ENCODE results near the gene SYCE1L.

DNA sequence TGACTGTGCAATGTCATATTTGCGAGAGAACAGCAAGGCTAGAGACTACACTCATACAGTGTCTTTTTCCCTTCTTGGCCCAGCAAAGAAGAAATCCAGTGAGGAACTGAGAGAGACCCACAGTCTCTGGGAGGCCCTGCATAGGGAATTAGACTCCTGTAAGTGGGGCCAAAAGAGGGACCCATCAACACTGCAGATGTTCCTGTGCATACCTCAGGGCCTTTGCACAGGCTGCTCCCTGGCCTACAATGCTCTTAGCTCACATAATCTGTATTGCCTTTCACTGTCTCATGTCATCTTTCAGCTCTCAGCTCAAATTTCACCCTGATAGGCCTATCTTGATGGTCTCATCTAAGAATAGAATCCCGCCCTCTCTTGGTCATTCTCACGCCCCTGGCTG, 9.2 kb downstream of the SYCE1L start:
- TF ChIP-seq, protein P1, sequence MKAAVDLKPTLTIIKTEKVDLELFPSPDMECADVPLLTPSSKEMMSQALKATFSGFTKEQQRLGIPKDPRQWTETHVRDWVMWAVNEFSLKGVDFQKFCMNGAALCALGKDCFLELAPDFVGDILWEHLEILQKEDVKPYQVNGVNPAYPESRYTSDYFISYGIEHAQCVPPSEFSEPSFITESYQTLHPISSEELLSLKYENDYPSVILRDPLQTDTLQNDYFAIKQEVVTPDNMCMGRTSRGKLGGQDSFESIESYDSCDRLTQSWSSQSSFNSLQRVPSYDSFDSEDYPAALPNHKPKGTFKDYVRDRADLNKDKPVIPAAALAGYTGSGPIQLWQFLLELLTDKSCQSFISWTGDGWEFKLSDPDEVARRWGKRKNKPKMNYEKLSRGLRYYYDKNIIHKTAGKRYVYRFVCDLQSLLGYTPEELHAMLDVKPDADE (conservative IDR thresholded peaks at IDR 0.05; ENCODE audit: control insufficient read depth, low read depth, low read length) = no peak
- TF ChIP-seq POLR2A (conservative IDR thresholded peaks at IDR 0.05) = no peak
- no peak for TF ChIP-seq ELF4 (CRISPR knock-in tag; IDR thresholded peaks at IDR 0.05)
- TF ChIP-seq EP300 (IDR thresholded peaks at IDR 0.05; ENCODE audit: low read length) = no peak

All from K562 (cell line).